Measurements from ENCODE around the gene ANKRD50.

Gene ANKRD50

DNA sequence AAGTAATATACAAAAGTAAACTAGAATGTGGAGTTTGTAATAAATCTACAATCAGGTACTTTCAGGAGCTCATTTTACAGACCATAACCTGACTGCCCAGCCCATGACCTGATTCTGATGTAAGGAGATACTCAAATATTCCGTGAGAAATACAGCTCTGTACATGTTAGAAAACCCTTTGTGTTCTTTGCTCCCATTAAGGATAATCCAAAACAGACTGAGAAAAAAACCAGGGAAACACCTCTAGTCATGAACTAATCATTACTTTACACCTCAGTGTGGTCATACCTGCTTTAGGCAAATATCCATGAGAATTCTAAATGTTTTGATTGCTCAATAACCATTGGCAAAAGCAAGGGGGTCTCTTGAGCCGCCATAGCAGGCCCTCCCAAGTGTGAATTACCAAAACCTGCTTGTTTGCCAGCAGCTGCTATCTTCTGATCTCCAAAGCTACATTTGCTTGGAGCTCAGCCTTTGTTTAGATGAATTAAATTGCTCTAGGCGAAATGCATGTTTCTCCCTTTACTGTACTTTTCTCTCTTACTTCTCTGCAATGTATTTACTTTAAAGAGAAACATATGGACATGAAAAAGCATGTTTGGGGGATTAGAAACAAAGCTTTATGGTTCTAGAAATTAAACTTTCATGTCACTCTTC lies 79.1 kb downstream of the ANKRD50 start:
- no peak for DNase-seq

GRCh38 chr4:124632439-124632838 lies 80.1 kb downstream of the ANKRD50 start:
- DNase-seq = no peak

DNA sequence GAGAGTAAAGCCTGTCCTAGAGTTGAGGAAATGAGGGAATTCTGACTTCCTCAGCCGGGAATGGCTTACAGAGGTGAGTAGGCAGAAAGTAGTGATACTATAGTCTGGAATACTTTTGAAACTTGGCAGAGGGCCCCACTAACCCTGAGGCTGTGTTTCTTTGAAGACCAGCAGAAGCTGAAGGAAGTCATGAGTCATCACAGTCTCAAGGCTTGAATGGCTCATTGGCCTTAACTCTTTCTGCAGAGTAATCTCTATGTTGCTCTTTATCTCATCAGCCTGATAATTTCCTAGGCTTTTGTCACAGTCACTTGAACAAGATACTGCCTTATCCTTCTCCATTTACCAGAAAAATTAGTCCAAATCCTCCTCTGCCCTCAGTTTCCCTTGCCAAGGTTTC lies 80.8 kb downstream of the ANKRD50 start:
- DNase-seq = no peak

GRCh38 chr4:124629681-124630080 lies 82.9 kb downstream of the ANKRD50 start:
- no peak for DNase-seq
